Stomach smooth muscle (tissue), 2 donors: Measurements from ENCODE around the gene CDC14B.

Source experiments
- H3K27ac ChIP-seq: one replicate; pipeline ENCODE4 v1.7.0; 2013; ENCODE audit warnings: mild to moderate bottlenecking, low read length, inconsistent platforms
- H3K27me3 ChIP-seq, 2 donors: one replicate each; pipeline ENCODE4 v1.7.0; 2013; ENCODE audit warnings: low read length in 2 of 2; ENCODE audit not compliant: insufficient read depth in 2 of 2, control insufficient read depth in 1 of 2
- H3K36me3 ChIP-seq, 2 donors: one replicate each; pipeline ENCODE4 v1.7.0; 2013; ENCODE audit warnings: low read length in 2 of 2; ENCODE audit not compliant: control insufficient read depth in 2 of 2, insufficient read depth in 2 of 2
- H3K4me1 ChIP-seq: one replicate; pipeline ENCODE4 v1.7.0; 2013; ENCODE audit warnings: low read length; ENCODE audit not compliant: control insufficient read depth, insufficient read depth
- H3K4me3 ChIP-seq, 2 donors: one replicate each; pipeline ENCODE4 v1.7.0; 2013; ENCODE audit warnings: low read length in 2 of 2
- H3K9ac ChIP-seq, 2 donors: one replicate each; pipeline ENCODE4 v1.7.0; 2013; ENCODE audit warnings: low read length in 2 of 2, mild to moderate bottlenecking in 1 of 2
- H3K9me3 ChIP-seq, 2 donors: one replicate each; pipeline ENCODE4 v1.7.0; 2013; ENCODE audit warnings: low read length in 2 of 2; ENCODE audit not compliant: control insufficient read depth in 2 of 2
- donor health status: healthy.
- donor health status: Pancreatic carcinoma.

Gene CDC14B

DNA sequence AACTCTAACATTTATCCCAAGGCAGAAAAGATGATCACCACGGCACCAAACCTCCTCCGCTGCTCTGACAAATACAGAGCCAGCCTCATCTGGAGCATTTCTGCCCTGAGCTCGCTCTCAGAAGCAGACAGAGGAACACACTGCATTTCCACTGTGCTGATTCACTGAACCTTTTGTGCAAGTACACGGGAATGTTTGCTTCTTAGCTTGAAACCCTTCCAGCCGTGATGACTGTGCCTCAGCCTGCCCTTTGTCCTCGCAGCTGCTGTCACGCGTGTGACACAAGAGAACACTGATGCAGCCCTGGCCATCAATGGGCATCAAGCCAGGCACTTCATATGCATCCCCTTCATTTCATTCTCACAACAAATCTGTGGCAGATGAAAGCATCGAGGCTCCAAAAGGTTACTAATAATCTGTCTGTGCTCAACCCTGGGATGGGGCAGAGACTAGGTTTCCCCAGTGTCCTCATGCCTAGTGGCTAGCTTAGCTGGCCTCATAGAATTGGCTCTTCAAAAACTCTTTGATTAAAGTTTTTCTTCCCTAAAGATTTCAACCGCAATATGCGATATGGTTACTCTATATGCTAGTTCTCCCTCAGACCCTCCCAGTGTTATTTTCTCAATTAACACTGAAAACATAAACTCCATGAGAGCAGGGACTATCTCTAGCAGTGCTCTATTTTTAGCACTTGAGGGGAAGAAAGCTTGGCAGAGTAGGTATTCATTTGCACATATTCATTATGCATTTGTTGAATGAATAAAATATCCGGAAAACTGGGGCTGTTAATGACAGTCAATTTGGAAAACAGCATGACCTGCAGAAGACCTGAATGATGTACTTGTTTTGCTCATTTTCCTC is 7.3 kb downstream of the CDC14B start:
- peak overlapping the region; percentile 44 to 64 for H3K4me3 ChIP-seq
- H3K9ac ChIP-seq: peak overlapping the region; percentile 12 to 55
- peaks cover 13% of the 10 kb centered on the region for H3K4me1 ChIP-seq
- no peaks in the 10 kb centered on the region for H3K27me3 ChIP-seq
- H3K36me3 ChIP-seq: no peaks in the 10 kb centered on the region
- no peaks in the 10 kb centered on the region for H3K9me3 ChIP-seq
- H3K27ac ChIP-seq: peak overlapping the region; percentile 64

DNA sequence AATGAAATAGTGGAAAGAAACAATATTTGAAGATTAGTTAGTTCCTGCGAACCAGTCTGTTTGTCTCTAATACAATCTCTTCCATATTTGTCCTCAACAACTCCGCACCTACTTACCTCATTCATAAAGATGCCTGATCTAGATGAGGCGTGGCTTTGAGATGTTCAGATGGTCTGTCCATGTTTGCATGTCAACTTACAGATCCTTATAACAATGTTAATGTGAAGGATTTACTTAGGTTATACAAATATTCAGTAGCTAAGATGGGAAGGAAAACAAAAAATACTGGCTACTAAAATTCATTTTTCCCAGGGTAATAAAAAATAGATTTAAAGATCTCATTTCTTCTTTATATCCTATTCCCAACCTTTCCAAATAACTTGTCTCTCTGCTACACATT is 8.3 kb downstream of the CDC14B start:
- no peaks in the 10 kb centered on the region for H3K27me3 ChIP-seq
- H3K4me1 ChIP-seq: peaks cover 13% of the 10 kb centered on the region
- H3K9ac ChIP-seq: no peak overlapping the region
- H3K36me3 ChIP-seq: no peaks in the 10 kb centered on the region
- H3K4me3 ChIP-seq: no peak overlapping the region
- no peaks in the 10 kb centered on the region for H3K9me3 ChIP-seq
- peak overlapping the region; percentile 64 for H3K27ac ChIP-seq

DNA sequence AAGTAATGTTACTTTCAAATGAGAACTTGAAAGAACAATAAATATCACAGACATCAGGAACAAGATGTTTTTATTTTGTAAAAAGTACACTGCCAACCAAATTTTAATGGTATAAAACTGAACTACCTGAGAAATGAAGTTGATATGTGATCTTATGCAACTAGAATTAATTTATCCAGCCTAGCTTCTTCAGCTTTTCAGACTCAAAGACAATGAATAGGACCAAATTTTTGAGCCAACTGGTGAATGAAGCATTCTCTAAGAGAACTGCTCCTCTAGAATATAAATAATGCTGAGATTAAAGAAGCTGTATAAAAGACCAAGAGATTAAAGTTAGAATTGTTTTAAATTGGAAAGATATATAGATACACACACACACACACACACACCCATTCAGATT is 9.9 kb downstream of the CDC14B start:
- H3K9ac ChIP-seq: no peak overlapping the region
- no peak overlapping the region for H3K4me3 ChIP-seq
- no peaks in the 10 kb centered on the region for H3K27me3 ChIP-seq
- H3K9me3 ChIP-seq: no peaks in the 10 kb centered on the region
- H3K4me1 ChIP-seq: peaks cover 13% of the 10 kb centered on the region
- H3K36me3 ChIP-seq: no peaks in the 10 kb centered on the region
- no peak overlapping the region for H3K27ac ChIP-seq

DNA sequence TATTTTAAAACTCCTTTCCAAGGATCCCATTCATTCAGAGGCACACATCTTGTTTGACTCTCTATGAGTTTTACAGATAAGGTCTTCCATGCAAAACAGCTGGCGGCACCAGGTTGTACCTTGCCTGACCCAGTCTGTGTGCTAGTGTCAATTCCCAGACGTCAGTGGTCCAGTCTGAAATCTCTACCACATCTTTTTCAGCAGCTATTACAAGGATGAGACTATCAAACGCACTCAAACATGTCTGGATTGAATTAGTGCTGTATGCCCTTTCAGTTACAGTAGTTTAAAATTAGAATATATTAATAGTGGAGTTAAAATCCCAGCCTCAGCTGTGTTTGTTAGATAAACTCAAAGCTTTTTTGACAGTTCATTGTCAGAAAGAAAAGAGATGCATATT is 11.7 kb downstream of the CDC14B start:
- Histone ChIP-seq H3K27ac (no peak overlapping the region), H3K4me3 (no peak overlapping the region), H3K4me1 (peaks cover 10% of the 10 kb centered on the region), H3K36me3 (no peaks in the 10 kb centered on the region), H3K9ac (no peak overlapping the region), H3K9me3 (no peaks in the 10 kb centered on the region), H3K27me3 (no peaks in the 10 kb centered on the region)

DNA sequence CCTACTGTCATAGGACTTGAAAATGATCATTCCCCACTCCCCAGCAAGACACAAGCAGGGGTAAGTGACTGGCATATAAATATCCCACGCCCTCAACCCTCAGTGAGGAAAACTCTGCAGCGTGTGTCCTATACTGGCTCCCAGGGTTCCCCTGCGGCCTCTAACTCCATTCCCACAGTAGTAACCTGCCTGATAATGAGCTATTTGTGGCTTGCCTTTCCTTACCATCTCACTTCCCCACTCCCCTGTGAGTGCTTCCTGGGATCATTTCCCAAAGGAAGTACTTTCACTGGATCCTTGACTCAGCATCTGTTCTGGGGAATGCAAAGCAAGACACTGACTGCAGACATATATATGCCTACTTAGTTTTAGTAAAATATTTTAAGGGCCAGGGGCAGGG is 14.3 kb downstream of the CDC14B start:
- no peaks in the 10 kb centered on the region for H3K9me3 ChIP-seq
- no peaks in the 10 kb centered on the region for H3K4me1 ChIP-seq
- H3K9ac ChIP-seq: no peak overlapping the region
- H3K27me3 ChIP-seq: no peaks in the 10 kb centered on the region
- H3K36me3 ChIP-seq: no peaks in the 10 kb centered on the region
- no peak overlapping the region for H3K4me3 ChIP-seq
- H3K27ac ChIP-seq: no peak overlapping the region

DNA sequence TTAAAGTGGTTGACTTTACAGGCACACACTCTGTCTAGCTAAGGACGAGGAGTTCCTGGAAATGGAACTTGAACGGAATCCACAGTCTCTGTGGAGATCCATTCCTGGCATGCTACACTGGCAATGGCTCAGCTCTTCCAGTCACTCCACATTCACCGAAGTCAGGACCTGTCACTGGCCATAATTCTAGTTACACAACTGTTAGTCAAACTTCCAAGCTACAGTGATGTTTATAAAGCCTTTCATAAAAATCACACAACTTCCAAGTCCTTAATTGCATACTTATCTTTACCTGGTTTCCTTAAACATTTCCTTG is 15.7 kb downstream of the CDC14B start:
- Histone ChIP-seq H3K9me3 (no peaks in the 10 kb centered on the region), H3K27ac (peak overlapping the region; percentile 46)

DNA sequence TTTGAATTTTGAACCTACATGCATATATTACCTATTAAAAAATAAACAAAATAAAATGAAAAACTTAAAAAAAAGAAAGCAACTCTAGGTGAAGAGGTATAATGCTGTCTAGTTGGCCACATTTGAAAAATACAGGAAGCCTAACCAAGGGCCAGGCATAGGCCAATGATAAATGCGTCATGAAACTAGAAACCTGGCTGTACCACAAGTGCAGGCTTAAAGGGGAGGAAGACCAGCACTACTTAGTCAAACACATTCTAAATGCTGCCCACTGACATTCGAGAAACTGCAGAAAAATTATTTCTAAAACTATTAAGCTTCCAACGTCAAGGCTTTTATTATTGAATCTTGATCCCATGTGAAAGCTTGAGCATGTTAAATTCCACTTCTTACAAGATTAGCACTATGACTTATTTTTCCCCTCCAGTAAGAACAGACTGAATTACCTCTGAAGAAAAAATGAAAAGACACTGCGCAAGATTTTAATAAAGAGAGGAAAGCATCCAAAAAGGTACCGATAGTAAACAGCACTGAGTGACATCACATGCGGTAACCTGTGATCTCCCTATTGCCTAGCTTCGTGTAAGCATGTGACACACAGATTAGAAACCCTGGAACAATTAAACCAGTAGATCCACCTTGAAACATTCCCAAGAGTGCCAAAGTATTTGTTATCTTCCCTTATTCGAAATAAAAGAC is 16.2 kb downstream of the CDC14B start:
- Histone ChIP-seq H3K9me3 (no peaks in the 10 kb centered on the region), H3K4me1 (no peaks in the 10 kb centered on the region), H3K27me3 (no peaks in the 10 kb centered on the region), H3K4me3 (no peak overlapping the region), H3K9ac (no peak overlapping the region), H3K36me3 (no peaks in the 10 kb centered on the region), H3K27ac (peak overlapping the region; percentile 46)

More for the DNA sequence above, 15.7 kb downstream of the CDC14B start:
- Histone ChIP-seq H3K27me3 (no peaks in the 10 kb centered on the region), H3K4me1 (no peaks in the 10 kb centered on the region), H3K4me3 (no peak overlapping the region), H3K36me3 (no peaks in the 10 kb centered on the region), H3K9ac (no peak overlapping the region)

DNA sequence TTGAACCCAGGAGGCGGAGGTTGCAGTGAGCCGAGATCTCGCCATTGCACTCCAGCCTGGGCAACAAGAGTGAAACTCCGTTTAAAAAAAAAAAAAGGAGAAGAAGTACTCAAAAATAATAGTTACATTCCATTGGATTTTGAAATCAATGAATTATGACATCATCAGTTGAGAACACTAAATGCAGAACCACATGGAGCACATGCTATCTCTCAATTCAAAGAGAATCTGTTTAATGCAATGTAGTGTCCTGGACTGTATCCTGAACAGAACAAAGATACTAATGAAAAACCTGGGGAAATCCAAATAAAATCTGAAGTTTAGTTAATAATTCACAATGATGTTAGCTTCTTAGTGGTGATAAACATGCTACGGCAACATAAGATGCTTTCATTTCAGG is 20.3 kb downstream of the CDC14B start:
- Histone ChIP-seq H3K27me3 (no peaks in the 10 kb centered on the region), H3K27ac (no peak overlapping the region), H3K4me3 (no peak overlapping the region), H3K36me3 (no peaks in the 10 kb centered on the region), H3K9me3 (no peaks in the 10 kb centered on the region), H3K4me1 (no peaks in the 10 kb centered on the region), H3K9ac (no peak overlapping the region)

DNA sequence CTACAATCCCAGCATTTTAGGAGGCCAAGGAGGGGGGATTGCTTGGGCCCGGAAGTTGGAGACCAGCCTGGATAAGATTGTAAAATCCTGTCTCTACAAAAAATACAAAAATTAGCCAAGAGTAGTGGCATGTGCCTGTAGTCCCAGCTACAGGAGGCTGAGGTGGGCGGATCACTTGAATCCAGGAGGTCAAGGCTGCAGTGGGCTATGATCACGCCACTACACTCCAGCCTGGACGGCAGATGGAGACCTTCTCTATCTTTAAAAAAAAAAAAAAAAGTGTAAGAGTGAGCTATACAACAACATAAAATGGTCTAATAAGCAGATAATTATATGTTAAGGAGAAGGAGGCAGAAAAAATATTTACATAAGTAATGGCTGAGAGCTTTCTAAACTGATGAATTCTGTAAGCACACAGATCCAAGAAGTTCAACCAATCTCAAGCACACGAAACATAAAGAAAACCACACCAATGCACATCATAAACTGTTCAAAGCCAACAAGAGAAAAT is 23.0 kb downstream of the CDC14B start:
- Histone ChIP-seq H3K4me3 (no peak overlapping the region), H3K4me1 (no peaks in the 10 kb centered on the region), H3K9ac (no peak overlapping the region), H3K27ac (no peak overlapping the region), H3K36me3 (no peaks in the 10 kb centered on the region), H3K9me3 (no peaks in the 10 kb centered on the region), H3K27me3 (no peaks in the 10 kb centered on the region)

DNA sequence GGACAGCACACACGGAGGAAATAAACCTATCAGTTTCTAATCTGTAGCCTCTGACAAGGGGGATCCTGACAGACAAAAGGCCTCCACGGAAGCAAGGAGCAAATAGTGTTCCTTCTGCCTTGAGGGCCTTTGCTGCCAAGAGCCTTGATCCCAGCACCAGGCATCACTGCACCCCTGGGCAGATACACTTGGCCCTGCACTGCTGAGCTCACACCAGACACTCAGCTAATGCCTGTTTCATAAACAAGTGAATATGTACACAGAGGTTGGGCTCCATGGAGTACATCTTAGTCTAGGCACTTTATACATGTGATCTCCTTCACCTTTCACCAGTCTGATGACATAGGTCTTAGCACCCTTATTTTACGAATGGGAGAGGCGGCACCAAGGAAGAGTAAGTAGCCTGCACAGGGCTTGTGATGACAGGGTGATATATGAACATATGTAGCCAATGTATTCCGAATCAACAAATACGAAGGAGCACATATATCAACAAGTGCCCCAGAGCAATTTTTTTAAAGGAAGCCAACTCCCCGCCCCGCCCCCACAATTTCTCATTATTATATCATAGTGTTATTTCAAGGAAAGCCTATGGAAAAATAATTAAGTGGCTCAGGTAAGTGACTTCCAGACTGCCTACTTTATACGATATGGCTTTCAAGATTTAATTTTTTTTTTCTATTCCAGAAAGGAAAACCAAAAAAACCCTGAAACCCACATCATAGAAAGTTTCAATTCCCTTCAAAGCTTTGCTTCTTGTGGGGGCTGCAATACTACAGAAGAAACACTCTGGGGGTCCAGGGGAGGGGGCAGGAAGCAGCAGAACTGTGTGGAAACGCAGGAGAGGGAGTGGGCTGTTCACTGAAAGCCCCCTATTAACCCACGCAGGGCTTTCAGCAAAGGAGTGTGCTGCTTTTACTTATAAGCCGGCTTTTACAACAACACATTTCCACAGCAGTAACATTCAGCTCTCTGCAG is 32.0 kb downstream of the CDC14B start:
- no peaks in the 10 kb centered on the region for H3K4me1 ChIP-seq
- H3K9me3 ChIP-seq: no peaks in the 10 kb centered on the region
- no peaks in the 10 kb centered on the region for H3K27me3 ChIP-seq
- no peak overlapping the region for H3K27ac ChIP-seq
- H3K36me3 ChIP-seq: no peaks in the 10 kb centered on the region
- H3K4me3 ChIP-seq: no peak overlapping the region
- H3K9ac ChIP-seq: no peak overlapping the region
